Urinary bladder (tissue), 4 donors: ENCODE measurements around the gene CDHR1. TPM values are rescaled to one million over a fixed set of nuclear protein-coding genes. Genes with fewer than 3 reads are reported as not detected.
"Not testable (repeated sequence)": the region's sequence is repeated elsewhere in the genome, so short reads cannot be mapped to it uniquely, and the experiment has no call there.

Experiments used
- DNase-seq: peaks from one replicate; pipeline ENCODE4 v3.0.0-alpha.2; 2015; ENCODE audit errors: extremely low spot score
- H3K27ac ChIP-seq: one replicate; pipeline ENCODE4 v1.5.1; 2013; ENCODE audit warnings: low read depth, mild to moderate bottlenecking, moderate library complexity
- H3K36me3 ChIP-seq: one replicate; pipeline ENCODE4 v1.6.1; 2013; ENCODE audit warnings: mild to moderate bottlenecking, moderate library complexity; ENCODE audit not compliant: insufficient read depth
- H3K4me1 ChIP-seq: one replicate; pipeline ENCODE4 v1.6.1; 2013; ENCODE audit warnings: mild to moderate bottlenecking, moderate library complexity; ENCODE audit not compliant: insufficient read depth
- H3K4me3 ChIP-seq: one replicate; pipeline ENCODE4 v1.5.1; 2013; ENCODE audit warnings: low read depth, low read length
- WGBS: extraction: QIAGEN DNeasy Blood & Tissue Kit; methylation state at CpG from one replicate; pipeline ENCODE4 v1.1.7; 2013; 5-methylcytosine and 5-hydroxymethylcytosine counted together
- polyA plus RNA-seq: library from polyadenylated mRNA; stranded (reverse); fragments of 200-250 nt; gene quantifications from one replicate; pipeline ENCODE4 v1.2.3, GENCODE V29; 2013
- total RNA-seq: library from RNA; depleted of rRNA; stranded (reverse); fragments of >200 nt; gene quantifications from one replicate; pipeline ENCODE4 v1.2.3, GENCODE V29; 2014
- donor health status: healthy with polysubstance abuse.
- donor health status: healthy.

CDHR1 gene
- 0.32 TPM for total RNA-seq
- 0.08 TPM for polyA plus RNA-seq

GRCh38 chr10:84194424-84195043, at the start of gene CDHR1:
CDHR1 (plus strand) TSS chr10:84194537; CDS start chr10:84194761, 224 bp downstream.
- H3K4me3 ChIP-seq, result peak within 1 kb of the TSS; percentile 55
- WGBS, result under 1% methylated on average over 61 of the region's 61 CpGs
- no peak within 1 kb of the TSS for H3K27ac ChIP-seq
- no peaks in the 10 kb centered on the region for H3K4me1 ChIP-seq
- DNase-seq, result no peak
- H3K36me3 ChIP-seq, result no peaks in the 10 kb centered on the region

DNA sequence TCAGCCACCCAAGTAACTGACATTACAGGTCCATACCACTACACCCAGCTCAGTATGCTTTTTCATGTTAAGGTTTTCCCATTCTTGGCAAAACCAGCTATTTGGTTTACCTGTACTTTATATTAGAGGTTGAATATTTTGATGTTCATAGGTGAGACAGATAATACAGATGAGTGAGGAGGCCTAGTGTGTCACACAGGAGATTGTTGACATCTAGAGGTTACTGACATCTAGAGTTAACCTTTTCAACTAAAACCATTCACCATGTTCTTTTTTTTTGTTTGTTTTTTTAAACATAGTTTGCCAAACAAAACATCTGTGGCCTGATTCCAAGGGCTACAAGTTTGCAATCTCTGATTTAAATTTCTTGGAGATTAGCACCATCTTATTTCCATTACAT, 47.0 kb upstream of the CDHR1 start:
- H3K27ac ChIP-seq, result no peak overlapping the region
- DNase-seq, result no peak
- H3K4me3 ChIP-seq, result no peak overlapping the region
- peaks cover 17% of the 10 kb centered on the region for H3K36me3 ChIP-seq
- H3K4me1 ChIP-seq, result no peaks in the 10 kb centered on the region

GRCh38 chr10:84148006-84148597, 46.2 kb upstream of the CDHR1 start:
- not testable (repeated sequence) for H3K4me1 ChIP-seq, H3K27ac ChIP-seq, DNase-seq, H3K4me3 ChIP-seq
- peaks cover 17% of the 10 kb centered on the region for H3K36me3 ChIP-seq
- 80% methylated on average over 9 of the region's 9 CpGs for WGBS

GRCh38 chr10:84149854-84150253, 44.5 kb upstream of the CDHR1 start:
- Histone ChIP-seq H3K4me3 (no peak overlapping the region), H3K4me1 (no peaks in the 10 kb centered on the region), H3K27ac (no peak overlapping the region), H3K36me3 (peaks cover 15% of the 10 kb centered on the region)
- WGBS, result 95% methylated on average over 2 of the region's 2 CpGs
- no peak for DNase-seq

- H3K4me3 ChIP-seq, result no peak overlapping the region
- H3K27ac ChIP-seq, result no peak overlapping the region
- DNase-seq, result no peak
- no peaks in the 10 kb centered on the region for H3K4me1 ChIP-seq
- peaks cover 8% of the 10 kb centered on the region for H3K36me3 ChIP-seq
Measured at GRCh38 chr10:84152769-84153168, 41.6 kb upstream of the CDHR1 start.

DNA sequence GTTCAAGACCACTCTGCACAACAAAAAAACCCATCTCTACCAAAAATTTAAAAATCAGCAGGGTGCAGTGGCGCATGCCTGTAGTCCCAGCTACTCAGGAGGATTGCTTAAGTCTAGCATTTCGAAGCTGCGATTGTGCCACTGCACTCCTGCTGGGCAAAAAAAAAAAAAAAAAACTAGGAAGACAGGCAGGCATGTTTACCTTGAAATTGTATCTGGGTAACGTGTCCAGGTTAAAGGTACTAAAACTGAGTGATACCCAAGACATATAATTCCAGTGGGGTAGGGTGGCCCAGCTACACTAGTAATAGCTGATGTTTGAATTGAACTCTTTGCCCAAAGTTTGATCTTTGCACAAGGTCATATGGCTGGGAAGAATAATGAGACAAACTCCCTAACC, 38.8 kb upstream of the CDHR1 start:
- Histone ChIP-seq H3K36me3 (peaks cover 4% of the 10 kb centered on the region), H3K4me1 (no peaks in the 10 kb centered on the region), H3K27ac (no peak overlapping the region), H3K4me3 (no peak overlapping the region)
- DNase-seq, result no peak
- WGBS, result 88% methylated on average over 4 of the region's 4 CpGs

GRCh38 chr10:84156009-84156408, 38.3 kb upstream of the CDHR1 start:
- WGBS, result 87% methylated on average over 2 of the region's 2 CpGs
- H3K4me1 ChIP-seq, result no peaks in the 10 kb centered on the region
- no peaks in the 10 kb centered on the region for H3K36me3 ChIP-seq
- no peak for DNase-seq
- H3K27ac ChIP-seq, result no peak overlapping the region
- no peak overlapping the region for H3K4me3 ChIP-seq

DNA sequence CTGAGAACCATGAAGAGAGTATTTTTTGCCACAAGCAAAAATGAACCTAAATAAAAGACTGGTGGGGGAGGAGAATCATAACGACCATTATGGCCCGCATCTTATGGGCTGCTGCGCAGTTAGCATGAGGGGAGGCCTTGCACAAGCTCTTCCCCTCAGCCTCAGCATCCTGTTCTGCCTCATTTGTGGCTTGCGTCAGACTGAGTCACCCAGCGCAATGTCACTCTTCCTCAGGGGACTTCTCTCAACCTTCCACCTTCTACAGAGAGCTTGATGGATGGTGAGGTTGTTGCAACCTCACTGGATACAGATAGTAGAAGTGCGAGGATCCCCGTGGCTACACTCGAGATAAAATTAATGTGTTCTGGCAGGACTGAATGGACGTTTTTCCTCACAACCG, 37.6 kb upstream of the CDHR1 start:
- Histone ChIP-seq H3K27ac (peak overlapping the region; percentile 30), H3K36me3 (no peaks in the 10 kb centered on the region), H3K4me1 (no peaks in the 10 kb centered on the region), H3K4me3 (no peak overlapping the region)
- DNase-seq, result no peak
- 70% methylated on average over 10 of the region's 10 CpGs for WGBS

DNA sequence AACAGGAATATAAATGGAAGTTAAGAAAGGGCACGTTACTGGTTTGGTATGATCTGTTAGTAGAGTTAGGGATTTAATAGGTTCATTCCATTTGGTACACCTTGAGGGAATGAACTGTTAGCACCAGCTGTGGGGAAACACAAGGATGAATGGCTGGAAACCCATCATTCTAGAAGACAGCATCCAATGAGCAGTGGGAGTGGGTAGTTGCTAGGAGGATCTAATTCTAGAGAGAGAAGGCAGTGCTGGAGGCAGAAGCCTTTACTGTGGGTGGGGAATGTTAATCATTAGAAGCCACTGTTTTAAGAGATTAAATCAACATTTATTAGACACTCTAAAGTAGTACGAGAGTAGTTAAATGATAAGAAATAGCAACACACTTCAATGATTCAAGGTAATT, 36.3 kb upstream of the CDHR1 start:
- Histone ChIP-seq H3K4me3 (no peak overlapping the region), H3K36me3 (no peaks in the 10 kb centered on the region), H3K4me1 (no peaks in the 10 kb centered on the region), H3K27ac (no peak overlapping the region)
- WGBS, result 81% methylated on average over 2 of the region's 2 CpGs
- DNase-seq, result no peak

GRCh38 chr10:84158550-84158949, 35.8 kb upstream of the CDHR1 start:
- DNase-seq, result no peak
- H3K4me1 ChIP-seq, result no peaks in the 10 kb centered on the region
- H3K27ac ChIP-seq, result no peak overlapping the region
- H3K4me3 ChIP-seq, result no peak overlapping the region
- WGBS, result 81% methylated on average over 4 of the region's 4 CpGs
- H3K36me3 ChIP-seq, result no peaks in the 10 kb centered on the region

GRCh38 chr10:84159076-84159685, 35.2 kb upstream of the CDHR1 start:
- WGBS, result 39% methylated on average over 9 of the region's 9 CpGs

DNA sequence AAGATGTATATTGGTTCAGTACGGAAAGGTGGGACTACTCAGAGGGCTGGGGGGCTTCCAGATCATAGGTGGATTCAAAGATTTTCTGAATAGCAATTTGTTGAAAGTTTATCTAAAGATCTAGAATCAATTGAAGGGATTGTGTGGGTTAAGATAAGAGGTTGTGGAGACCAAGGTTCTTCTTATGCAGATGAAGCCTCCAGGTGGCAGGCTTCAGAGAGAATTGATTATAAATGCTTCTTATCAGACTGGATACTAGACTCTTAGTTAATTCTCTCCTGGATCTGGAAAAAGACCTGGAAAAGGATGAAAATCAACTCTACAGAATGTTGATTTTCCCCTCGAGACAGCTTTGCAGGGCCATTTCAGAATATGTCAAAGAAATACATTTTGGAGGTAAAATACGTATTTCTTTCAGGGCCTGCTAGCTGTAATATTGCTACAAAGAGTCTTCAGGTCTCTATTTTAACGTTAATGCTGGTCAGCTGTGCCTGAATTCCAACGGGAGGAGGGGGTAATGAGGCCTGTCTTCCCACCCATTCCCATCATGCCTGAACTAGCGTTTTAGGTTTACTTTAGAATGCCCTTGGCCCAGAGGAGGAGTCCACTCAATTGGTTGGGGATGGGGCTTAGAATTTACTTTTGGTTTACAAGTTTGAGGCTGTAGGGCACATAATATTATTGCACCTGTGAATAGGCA, 33.5 kb upstream of the CDHR1 start:
- Histone ChIP-seq H3K4me3 (no peak overlapping the region), H3K36me3 (no peaks in the 10 kb centered on the region), H3K4me1 (no peaks in the 10 kb centered on the region), H3K27ac (no peak overlapping the region)
- no peak for DNase-seq
- WGBS, result 43% methylated on average over 6 of the region's 6 CpGs

More at GRCh38 chr10:84159076-84159685, 35.2 kb upstream of the CDHR1 start:
- Histone ChIP-seq H3K4me3 (no peak overlapping the region), H3K4me1 (no peaks in the 10 kb centered on the region), H3K27ac (no peak overlapping the region), H3K36me3 (no peaks in the 10 kb centered on the region)
- no peak for DNase-seq

DNA sequence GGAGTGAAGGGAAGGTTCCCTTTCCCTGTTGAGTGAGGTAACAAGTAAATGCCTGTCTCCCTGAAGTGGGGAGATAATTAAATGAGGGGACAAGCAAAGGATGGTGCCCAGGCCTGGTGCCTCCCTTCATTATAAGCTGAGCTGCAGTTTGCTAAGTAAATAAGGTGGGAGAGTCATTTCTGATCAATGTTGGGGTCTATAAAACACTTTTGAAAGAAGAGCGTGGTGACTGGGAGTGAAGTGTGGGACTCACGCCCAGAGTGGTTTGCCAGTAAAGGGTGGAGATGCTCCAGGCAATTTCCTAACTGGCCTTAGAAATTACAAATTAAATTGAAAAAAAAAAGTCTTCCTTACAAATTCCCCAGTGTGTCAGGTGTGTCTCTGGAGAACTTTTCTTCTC, 30.3 kb upstream of the CDHR1 start:
- no peak overlapping the region for H3K27ac ChIP-seq
- H3K4me3 ChIP-seq, result no peak overlapping the region

DNA sequence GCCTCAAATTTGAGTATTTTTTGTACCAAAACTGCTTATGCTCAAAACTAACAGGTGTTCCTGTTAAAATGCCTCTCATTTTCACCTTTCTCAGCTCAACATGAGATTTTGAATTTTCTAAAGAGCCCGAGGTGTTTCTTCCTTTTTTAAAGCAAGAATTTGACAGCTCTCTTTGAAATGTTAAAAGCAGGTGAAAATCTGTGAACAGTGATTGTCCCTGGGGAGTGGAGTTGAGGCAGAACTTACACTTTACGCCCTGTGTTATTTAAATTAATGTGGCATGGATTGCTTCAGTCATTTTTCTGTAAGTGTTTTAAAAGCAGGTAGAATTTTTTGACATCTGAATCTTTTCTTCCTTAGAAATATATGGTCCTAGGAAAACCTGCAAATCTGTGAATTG, 29.9 kb upstream of the CDHR1 start:
- no peak for DNase-seq
- no peak overlapping the region for H3K27ac ChIP-seq
- no peak overlapping the region for H3K4me3 ChIP-seq
- no peaks in the 10 kb centered on the region for H3K4me1 ChIP-seq
- 23% methylated on average over 2 of the region's 2 CpGs for WGBS
- H3K36me3 ChIP-seq, result no peaks in the 10 kb centered on the region

More for the DNA sequence above, 30.3 kb upstream of the CDHR1 start:
- Histone ChIP-seq H3K4me1 (no peaks in the 10 kb centered on the region), H3K36me3 (no peaks in the 10 kb centered on the region)
- DNase-seq, result no peak
- WGBS, result 48% methylated on average over 2 of the region's 2 CpGs
